ENCODE measurements around the gene SORCS3. TPM values are rescaled to one million over a fixed set of nuclear protein-coding genes. Genes with fewer than 3 reads are reported as not detected.

The SORCS3 gene
- total RNA-seq, 1 experiment from 2014 or later: 0.04 TPM

DNA sequence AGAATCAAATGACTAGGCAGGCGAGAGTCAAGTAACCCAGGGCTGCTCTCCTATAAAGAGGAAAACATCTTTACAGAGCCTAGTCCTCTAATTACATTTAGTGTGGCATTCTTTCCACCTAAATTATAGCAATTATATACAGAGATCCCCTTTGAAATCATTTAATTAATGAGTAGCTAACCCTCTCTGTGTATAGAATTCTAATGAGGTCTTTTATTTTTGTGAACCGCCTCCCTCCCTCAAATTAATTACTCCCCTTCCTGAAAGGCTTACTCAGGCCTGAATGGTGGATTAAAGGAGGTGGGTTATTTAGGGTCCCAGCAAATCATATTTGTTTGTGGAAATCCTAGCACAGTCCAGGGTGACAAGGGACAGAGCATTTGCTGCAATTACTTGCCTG lies 551.8 kb downstream of the SORCS3 start:
- Histone ChIP-seq H2BK12ac (ENCODE audit: insufficient read length, low read depth, low read length) (no peak overlapping the region), H3K79me2 (ENCODE audit: insufficient read depth, low read length) (no peaks in the 10 kb centered on the region), H3K79me1 (ENCODE audit: insufficient read depth, low read depth, low read length, poor library complexity, severe bottlenecking) (no peaks in the 10 kb centered on the region), H3K23ac (ENCODE audit: insufficient read length, low read depth, low read length) (no peak overlapping the region), H2BK5ac (ENCODE audit: insufficient read length, low read length) (no peak overlapping the region), H3K18ac (ENCODE audit: insufficient read length, low read depth, low read length) (no peak overlapping the region), H3K56ac (ENCODE audit: insufficient read length, low read depth, low read length) (no peak overlapping the region), H4K20me1 (ENCODE audit: control insufficient read depth, insufficient read depth, insufficient read length) (no peaks in the 10 kb centered on the region), H3K14ac (ENCODE audit: insufficient read depth, low read length) (no peak overlapping the region), H2AFZ (ENCODE audit: low read length) (no peak overlapping the region), H2AK5ac (ENCODE audit: insufficient read length, low read length) (no peak overlapping the region), H3K9ac (ENCODE audit: extremely low read depth, insufficient read length, low read length) (no peak overlapping the region), H3K4me1 (ENCODE audit: insufficient read depth, low read length) (no peaks in the 10 kb centered on the region), H3K27me3 (ENCODE audit: insufficient read depth, low read length) (no peaks in the 10 kb centered on the region), H4K91ac (ENCODE audit: insufficient read length, low read depth, low read length) (no peak overlapping the region), H3K4ac (ENCODE audit: low read depth, low read length) (no peak overlapping the region), H4K8ac (replicated peaks; ENCODE audit: insufficient read length, low read depth, low read length) (no peak overlapping the region), H2BK120ac (ENCODE audit: low read depth, low read length, poor library complexity, severe bottlenecking) (no peak overlapping the region), H3K4me2 (ENCODE audit: insufficient read depth, insufficient read length, low read length) (no peak overlapping the region), H2BK15ac (ENCODE audit: low read depth, low read length) (no peak overlapping the region), H3K9me3 (ENCODE audit: control insufficient read depth, low read depth, low read length) (no peaks in the 10 kb centered on the region), H3K27ac (ENCODE audit: insufficient read length, low read depth, low read length) (no peak overlapping the region), H2BK20ac (ENCODE audit: low read depth, low read length, poor library complexity, severe bottlenecking) (no peak overlapping the region), H4K5ac (ENCODE audit: insufficient read length, low read depth, low read length) (no peak overlapping the region), H3K23me2 (ENCODE audit: insufficient read length, low read depth, low read length, poor library complexity, severe bottlenecking) (no peaks in the 10 kb centered on the region), H3T11ph (ENCODE audit: low read length) (no peak overlapping the region)
- no CpG with 5 or more reads among the region's 2 CpGs for WGBS (ENCODE audit: extremely low coverage, insufficient read length, low lambda C conversion rate)
- Mint-ChIP-seq H3K36me3 (ENCODE audit: insufficient read depth in 1 of 3, low read depth in 3 of 3) (no peaks in the 10 kb centered on the region), H3K27me3 (ENCODE audit: low read depth) (no peaks in the 10 kb centered on the region), H3K27ac (no peak overlapping the region), H3K9me3 (no peaks in the 10 kb centered on the region), H3K4me1 (peaks cover 8 to 9% of the 10 kb centered on the region in 2 experiments), H3K4me3 (no peak overlapping the region)
- no peak for TF ChIP-seq CTCF (conservative IDR thresholded peaks at IDR 0.05)
- DNase-seq: no peak

Measured in H9 (cell line).